ENCODE measurements around the gene ZNF350. TPM values are rescaled to one million over a fixed set of nuclear protein-coding genes. Genes with fewer than 3 reads are reported as not detected.

ZNF350 gene
- total and polyA plus RNA-seq, 2 of the 13 experiments (the other 11 are each of a cell fraction or from before 2014, with no cell fraction given): 3.7 to 6.9 TPM

- TF ChIP-seq MIER2 (CRISPR knock-in tag; IDR thresholded peaks at IDR 0.05) (peak; percentile 80), ZNF572 (CRISPR knock-in tag; IDR thresholded peaks at IDR 0.05) (0 out of 2 replicates have a peak, but pooled peaks have one; percentile 20), BRF2 (CRISPR knock-in tag; IDR thresholded peaks at IDR 0.05) (no peak), ZNF788 (CRISPR knock-in tag; IDR thresholded peaks at IDR 0.05; ENCODE audit: borderline replicate concordance) (peak; percentile 72; the same call in 1 of the 2 replicates), MZF1 (CRISPR knock-in tag; IDR thresholded peaks at IDR 0.05; ENCODE audit: borderline replicate concordance) (no peak), SMYD3 (CRISPR knock-in tag; IDR thresholded peaks at IDR 0.05) (0 out of 2 replicates have a peak, but pooled peaks have one; percentile 28), RBM39 (IDR thresholded peaks at IDR 0.05; ENCODE audit: low read depth, low read length, poor library complexity, severe bottlenecking) (no peak), POLR2AphosphoS2 (IDR thresholded peaks at IDR 0.05; ENCODE audit: low read depth, low read length) (no peak), FOXK1 (CRISPR knock-in tag; IDR thresholded peaks at IDR 0.05; ENCODE audit: borderline replicate concordance, low read depth) (peak; percentile 98), ZNF280D (CRISPR knock-in tag; IDR thresholded peaks at IDR 0.05) (peak; percentile 82), PHB2 (IDR thresholded peaks at IDR 0.05; ENCODE audit: partially characterized antibody) (no peak), NCOR1 (IDR thresholded peaks at IDR 0.05; ENCODE audit: borderline replicate concordance, low read length) (no peak; the same call in 1 of the 2 replicates), ATF7 (IDR thresholded peaks at IDR 0.05) (no peak), ATF7 (CRISPR knock-in tag; IDR thresholded peaks at IDR 0.05) (no peak), NCOA2 (CRISPR knock-in tag; IDR thresholded peaks at IDR 0.05) (peak; percentile 53), ZBTB25 (CRISPR knock-in tag; IDR thresholded peaks at IDR 0.05) (no peak; the same call in none of the 2 replicates), ARID2 (CRISPR knock-in tag; IDR thresholded peaks at IDR 0.05; ENCODE audit: borderline replicate concordance) (no peak; the same call in 1 of the 2 replicates), ZBTB14 (CRISPR knock-in tag; IDR thresholded peaks at IDR 0.05) (no peak), E2F1 (CRISPR knock-in tag; IDR thresholded peaks at IDR 0.05) (peak; percentile 60; the same call in 1 of the 2 replicates), NFIB (CRISPR knock-in tag; IDR thresholded peaks at IDR 0.05; ENCODE audit: borderline replicate concordance) (no peak), RXRA (CRISPR knock-in tag; IDR thresholded peaks at IDR 0.05) (peak; percentile 60; the same call in 1 of the 2 replicates)
Observed at GRCh38 chr19:51986309-51987291, at the start of gene ZNF350 (continued).

Measured in HepG2 (cell line).